Mesenchymal stem cell (in vitro differentiated cells and primary cell): ENCODE data around the gene DEPDC5.

Experiments used
- DNase-seq: peaks from one replicate; pipeline ENCODE4 v3.0.0-alpha.2; 2013
- H2AFZ ChIP-seq: one replicate; pipeline ENCODE4 v1.6.1; 2013; ENCODE audit warnings: low read depth, mild to moderate bottlenecking, control low read depth, inconsistent platforms, low read length, moderate library complexity
- H2AK5ac ChIP-seq: 2 replicates; pipeline ENCODE4 v1.6.1; 2013; ENCODE audit warnings: low read length, moderate library complexity, mild to moderate bottlenecking, inconsistent platforms; ENCODE audit not compliant: severe bottlenecking
- H2BK120ac ChIP-seq: one replicate; pipeline ENCODE4 v1.6.1; 2013; ENCODE audit warnings: low read depth, mild to moderate bottlenecking, inconsistent platforms, low read length, moderate library complexity
- H2BK12ac ChIP-seq, 2 experiments: one replicate each; pipeline ENCODE4 v1.6.1; 2013; ENCODE audit warnings: inconsistent platforms in 2 of 2, low read length in 2 of 2, mild to moderate bottlenecking in 2 of 2, moderate library complexity in 2 of 2, control low read depth in 1 of 2
- H2BK15ac ChIP-seq: one replicate; pipeline ENCODE4 v1.6.1; 2013; ENCODE audit warnings: mild to moderate bottlenecking, low read depth, inconsistent platforms; ENCODE audit not compliant: poor library complexity, severe bottlenecking
- H2BK5ac ChIP-seq: 2 replicates; pipeline ENCODE4 v1.6.1; 2013; ENCODE audit warnings: low read depth, mild to moderate bottlenecking, low read length, control low read depth, inconsistent platforms; ENCODE audit not compliant: poor library complexity, severe bottlenecking
- H3K14ac ChIP-seq, 2 experiments: one replicate each; pipeline ENCODE4 v1.6.1; 2013; ENCODE audit warnings: inconsistent platforms in 2 of 2, low read length in 2 of 2, control low read depth in 1 of 2, mild to moderate bottlenecking in 1 of 2, moderate library complexity in 1 of 2
- H3K18ac ChIP-seq, 2 experiments: one replicate each; pipeline ENCODE4 v1.6.1; 2013; ENCODE audit warnings: inconsistent platforms in 2 of 2, low read length in 2 of 2, control low read depth in 1 of 2, low read depth in 1 of 2, mild to moderate bottlenecking in 1 of 2
- H3K23ac ChIP-seq, 2 experiments: one replicate each; pipeline ENCODE4 v1.6.1; 2013; ENCODE audit warnings: inconsistent platforms in 2 of 2, low read length in 2 of 2, mild to moderate bottlenecking in 2 of 2, moderate library complexity in 2 of 2, control low read depth in 1 of 2
- H3K27ac ChIP-seq: 2 replicates; pipeline ENCODE4 v1.5.1; 2013; ENCODE audit warnings: mild to moderate bottlenecking, moderate library complexity, low read length, control low read depth, inconsistent platforms; ENCODE audit not compliant: poor library complexity, severe bottlenecking
- H3K27me3 ChIP-seq, 2 experiments: 2 replicates each; pipeline versions ENCODE4 v1.6.1 to v1.7.0; 2013; ENCODE audit warnings: low read length in 2 of 2, mild to moderate bottlenecking in 2 of 2, moderate library complexity in 2 of 2, control low read depth in 1 of 2, inconsistent platforms in 1 of 2; ENCODE audit not compliant: control insufficient read depth in 1 of 2, insufficient read depth in 1 of 2
- H3K36me3 ChIP-seq, 2 experiments: 2 replicates each; pipeline versions ENCODE4 v1.6.1 to v1.7.0; 2013; ENCODE audit warnings: low read length in 2 of 2, control low read depth in 1 of 2, inconsistent platforms in 1 of 2, low read depth in 1 of 2, mild to moderate bottlenecking in 1 of 2; ENCODE audit not compliant: insufficient read depth in 2 of 2, control insufficient read depth in 1 of 2
- H3K4ac ChIP-seq, 2 experiments: one replicate each; pipeline ENCODE4 v1.6.1; 2013; ENCODE audit warnings: inconsistent platforms in 2 of 2, low read length in 2 of 2, mild to moderate bottlenecking in 2 of 2, moderate library complexity in 2 of 2, control low read depth in 1 of 2, low read depth in 1 of 2
- H3K4me1 ChIP-seq: 2 replicates; pipeline ENCODE4 v1.6.1; 2013; ENCODE audit warnings: low read depth, low read length, control low read depth; ENCODE audit not compliant: control insufficient read depth, insufficient read depth
- H3K4me2 ChIP-seq: 2 replicates; pipeline ENCODE4 v1.6.1; 2013; ENCODE audit warnings: low read length, mild to moderate bottlenecking, inconsistent platforms; ENCODE audit not compliant: poor library complexity, severe bottlenecking
- H3K4me3 ChIP-seq, 2 experiments: 2 replicates each; pipeline versions ENCODE4 v1.5.1 to v1.7.0; 2013; ENCODE audit warnings: low read length in 2 of 2, mild to moderate bottlenecking in 2 of 2, control low read depth in 1 of 2, low read depth in 1 of 2; ENCODE audit not compliant: insufficient read depth in 1 of 2
- H3K79me1 ChIP-seq: replicated peaks from 2 replicates; pipeline ENCODE4 v1.6.1; 2013; ENCODE audit warnings: mild to moderate bottlenecking, control low read depth, low read length, inconsistent platforms; ENCODE audit not compliant: poor library complexity, severe bottlenecking
- H3K9ac ChIP-seq: 2 replicates; pipeline ENCODE4 v1.7.0; 2013; ENCODE audit warnings: mild to moderate bottlenecking, low read length, moderate library complexity
- H3K9me3 ChIP-seq: 2 replicates; pipeline ENCODE4 v1.7.0; 2013; ENCODE audit warnings: mild to moderate bottlenecking, low read length; ENCODE audit not compliant: control insufficient read depth
- H4K8ac ChIP-seq: one replicate; pipeline ENCODE4 v1.6.1; 2013; ENCODE audit warnings: inconsistent platforms, mild to moderate bottlenecking, low read length, moderate library complexity
- H4K91ac ChIP-seq: one replicate; pipeline ENCODE4 v1.6.1; 2013; ENCODE audit warnings: mild to moderate bottlenecking, low read length, inconsistent platforms
- WGBS: methylation state at CpG from one replicate; pipeline ENCODE4 v1.1.7; 2013; ENCODE audit warnings: mixed read lengths; 5-methylcytosine and 5-hydroxymethylcytosine counted together

DEPDC5 gene

DNA sequence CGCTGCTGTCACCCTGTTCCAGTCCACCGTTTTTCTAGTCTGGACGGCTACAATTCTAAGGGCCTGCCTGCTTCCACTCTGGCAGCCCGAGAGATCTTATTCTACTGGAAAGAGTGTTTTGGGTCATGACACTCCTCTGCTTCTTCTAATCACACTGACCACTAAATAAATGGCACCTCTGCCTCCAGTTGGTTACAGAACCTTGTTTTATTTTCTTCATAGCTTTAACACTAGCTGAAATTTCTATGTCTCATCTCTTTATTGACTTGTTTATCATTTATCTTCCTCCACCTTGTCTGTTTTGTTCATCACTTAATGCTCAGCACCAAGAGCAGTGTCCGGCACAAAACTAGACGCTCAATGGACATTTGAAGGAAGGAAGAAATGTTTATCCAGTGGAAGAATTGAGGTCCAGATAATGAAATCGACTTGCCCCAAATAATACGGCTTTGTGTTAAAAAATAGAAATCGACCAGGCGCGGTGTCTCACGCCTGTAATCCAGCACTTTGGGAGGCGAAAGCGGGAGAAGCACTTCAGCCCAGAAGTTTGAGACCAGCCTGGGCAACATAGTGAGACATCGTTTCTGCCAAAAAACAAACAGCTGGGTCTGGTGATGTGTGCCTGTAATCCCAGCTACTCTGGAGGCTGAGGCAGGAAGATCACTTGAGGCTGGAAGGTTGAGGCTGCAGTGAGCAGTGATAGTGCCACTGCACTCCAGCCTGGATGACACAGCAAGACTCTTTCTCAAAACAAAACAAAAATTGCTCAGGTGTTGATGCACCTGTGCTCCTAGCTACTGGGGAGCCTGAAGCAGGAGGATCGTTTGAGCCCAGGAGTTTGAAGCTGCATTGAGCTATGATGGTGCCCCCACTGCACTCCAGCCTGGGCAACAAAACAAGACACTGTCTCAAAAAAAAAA is 3.2 kb upstream of the DEPDC5 start:
- Histone ChIP-seq H3K14ac (peak overlapping the region in 1 of 2 experiments; percentile 89), H3K27ac (peak overlapping the region; percentile 31), H3K36me3 (peaks cover 5 to 6% of the 10 kb centered on the region in 2 experiments), H2BK12ac (no peak overlapping the region), H3K79me1 (peaks cover 8% of the 10 kb centered on the region), H3K27me3 (no peaks in the 10 kb centered on the region), H4K91ac (no peak overlapping the region), H3K18ac (peak overlapping the region; percentile 46 to 55), H2BK120ac (peak overlapping the region; percentile 73), H3K9ac (peak overlapping the region; percentile 99), H3K9me3 (no peaks in the 10 kb centered on the region), H2BK5ac (no peak overlapping the region), H3K4me1 (peaks cover 14% of the 10 kb centered on the region), H3K4me2 (peak overlapping the region; percentile 84), H3K23ac (no peak overlapping the region), H2AFZ (no peak overlapping the region), H2AK5ac (peak overlapping the region; percentile 35), H3K4me3 (peak overlapping the region in 1 of 2 experiments; percentile 100), H4K8ac (peak overlapping the region; percentile 96), H2BK15ac (peak overlapping the region; percentile 6), H3K4ac (peak overlapping the region in 1 of 2 experiments; percentile 4)
- DNase-seq = no peak
- WGBS = 74% methylated on average over 16 of the region's 16 CpGs

DNA sequence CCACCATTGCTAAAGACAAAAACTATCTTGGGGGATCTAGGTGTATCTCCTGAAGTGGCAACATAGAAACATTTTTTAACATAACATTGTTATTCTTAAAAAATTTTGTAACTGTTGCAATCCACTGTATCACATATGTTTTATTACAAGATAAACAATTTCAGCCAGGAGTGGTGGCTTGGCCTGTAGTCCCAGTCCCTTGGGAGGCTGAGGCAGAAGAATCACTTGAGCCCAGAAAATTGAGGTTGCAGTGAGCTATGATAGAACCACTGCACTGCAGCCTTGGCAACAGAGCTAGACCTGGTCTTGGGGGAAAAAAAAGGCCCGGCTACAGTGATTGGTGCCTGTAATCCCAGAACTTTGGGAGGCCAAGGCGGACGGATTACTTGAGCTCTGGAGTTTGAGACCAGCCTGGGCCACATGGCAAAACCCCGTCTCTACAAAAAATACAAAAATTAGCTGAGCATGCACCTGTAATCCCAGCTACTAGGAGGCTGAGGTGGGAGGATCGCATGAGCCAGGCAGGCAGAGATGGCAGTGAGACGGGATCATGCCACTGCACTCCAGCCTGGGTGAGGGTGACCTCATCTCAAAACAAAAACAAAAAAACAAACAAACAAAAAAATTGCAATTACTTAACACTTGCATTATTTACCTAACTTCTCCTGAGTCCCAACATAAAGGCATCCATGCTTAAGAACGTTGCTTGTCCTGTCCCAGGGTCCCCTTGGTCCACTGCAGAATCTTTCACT is 1.5 kb upstream of the DEPDC5 start:
- Histone ChIP-seq H3K9me3 (no peaks in the 10 kb centered on the region), H2AK5ac (peak overlapping the region; percentile 43)

DNA sequence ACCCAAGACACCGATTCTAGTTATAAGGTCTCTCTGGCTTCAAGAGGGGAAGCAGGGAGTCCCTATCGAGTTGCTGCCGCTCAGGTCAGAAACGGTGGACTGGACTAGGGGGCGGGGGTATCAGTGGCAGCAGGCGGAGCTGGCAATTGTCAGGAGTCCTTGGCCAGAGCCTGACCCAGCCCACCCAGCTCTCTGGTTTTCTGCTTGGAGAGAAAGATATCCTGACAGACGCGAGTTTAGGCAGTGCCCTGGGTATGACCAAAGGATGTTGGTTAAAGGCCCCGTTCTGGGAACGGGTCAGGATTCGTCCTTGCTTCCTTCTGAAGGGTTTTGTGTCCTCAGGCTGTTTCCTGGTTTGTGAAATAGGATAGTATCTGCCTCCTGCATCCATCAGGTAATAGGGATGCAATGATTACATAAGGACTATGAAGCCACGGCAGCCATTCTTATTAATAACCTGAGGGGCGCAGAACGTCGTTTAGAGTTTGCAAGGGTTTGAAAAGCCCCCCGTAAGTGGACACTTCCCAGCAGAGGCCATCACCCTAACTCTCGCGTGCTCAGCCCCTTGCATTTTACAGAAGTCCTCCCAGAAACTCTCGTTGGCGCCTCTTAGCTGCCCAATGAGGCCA is 700 bp upstream of the DEPDC5 start:
- peak overlapping the region; percentile 94 for H3K9ac ChIP-seq
- peak overlapping the region; percentile 64 for H2AK5ac ChIP-seq
- peak overlapping the region; percentile 43 for H4K91ac ChIP-seq
- H3K4me2 ChIP-seq = peak overlapping the region; percentile 86
- peak overlapping the region; percentile 49 for H2BK15ac ChIP-seq
- DNase-seq = peak; percentile 46
- peak overlapping the region; percentile 96 for H3K27ac ChIP-seq
- H2BK120ac ChIP-seq = peak overlapping the region; percentile 39
- peak overlapping the region; percentile 80 for H2AFZ ChIP-seq
- peaks cover 12% of the 10 kb centered on the region for H3K4me1 ChIP-seq
- no peak overlapping the region for H3K23ac ChIP-seq
- no peaks in the 10 kb centered on the region for H3K9me3 ChIP-seq
- H3K18ac ChIP-seq = peak overlapping the region; percentile 84 to 85
- H3K14ac ChIP-seq = peak overlapping the region in 1 of 2 experiments; percentile 71
- H3K27me3 ChIP-seq = no peaks in the 10 kb centered on the region
- peak overlapping the region in 1 of 2 experiments; percentile 88 for H3K4me3 ChIP-seq
- WGBS = 8% methylated on average over 18 of the region's 20 CpGs
- peak overlapping the region; percentile 71 for H4K8ac ChIP-seq
- no peak overlapping the region for H2BK12ac ChIP-seq
- H3K4ac ChIP-seq = peak overlapping the region; percentile 88 to 96
- peaks cover 12% of the 10 kb centered on the region for H3K79me1 ChIP-seq
- H2BK5ac ChIP-seq = peak overlapping the region; percentile 84
- peaks cover 0 to 3% of the 10 kb centered on the region in 2 experiments for H3K36me3 ChIP-seq

More for the DNA sequence above, 1.5 kb upstream of the DEPDC5 start:
- H2BK120ac ChIP-seq = no peak overlapping the region
- H2BK5ac ChIP-seq = no peak overlapping the region
- peaks cover 10% of the 10 kb centered on the region for H3K79me1 ChIP-seq
- H3K4me2 ChIP-seq = no peak overlapping the region
- H3K4me3 ChIP-seq = peak overlapping the region in 1 of 2 experiments; percentile 88
- H3K9ac ChIP-seq = peak overlapping the region; percentile 94
- H3K18ac ChIP-seq = no peak overlapping the region
- 81% methylated on average over 7 of the region's 7 CpGs for WGBS
- peak overlapping the region in 1 of 2 experiments; percentile 76 for H2BK12ac ChIP-seq
- H3K23ac ChIP-seq = no peak overlapping the region
- no peak overlapping the region for H3K4ac ChIP-seq
- no peak overlapping the region for H2BK15ac ChIP-seq
- H3K4me1 ChIP-seq = peaks cover 12% of the 10 kb centered on the region
- H3K27ac ChIP-seq = no peak overlapping the region
- no peak overlapping the region for H4K91ac ChIP-seq
- DNase-seq = no peak
- no peak overlapping the region for H3K14ac ChIP-seq
- H2AFZ ChIP-seq = peak overlapping the region; percentile 46
- no peaks in the 10 kb centered on the region for H3K27me3 ChIP-seq
- peak overlapping the region; percentile 35 for H4K8ac ChIP-seq
- no peaks in the 10 kb centered on the region for H3K36me3 ChIP-seq
